ENCODE data around the gene CYP3A7. TPM values are rescaled to one million over a fixed set of nuclear protein-coding genes. Genes with fewer than 3 reads are reported as not detected.

The CYP3A7 gene
- total RNA-seq (not detected), polyA plus RNA-seq (not detected)
- long read RNA-seq, donor 1 = 0 reads
- long read RNA-seq, donor 2 = 0 reads
- long read RNA-seq, donor 3 = 0 reads

DNA sequence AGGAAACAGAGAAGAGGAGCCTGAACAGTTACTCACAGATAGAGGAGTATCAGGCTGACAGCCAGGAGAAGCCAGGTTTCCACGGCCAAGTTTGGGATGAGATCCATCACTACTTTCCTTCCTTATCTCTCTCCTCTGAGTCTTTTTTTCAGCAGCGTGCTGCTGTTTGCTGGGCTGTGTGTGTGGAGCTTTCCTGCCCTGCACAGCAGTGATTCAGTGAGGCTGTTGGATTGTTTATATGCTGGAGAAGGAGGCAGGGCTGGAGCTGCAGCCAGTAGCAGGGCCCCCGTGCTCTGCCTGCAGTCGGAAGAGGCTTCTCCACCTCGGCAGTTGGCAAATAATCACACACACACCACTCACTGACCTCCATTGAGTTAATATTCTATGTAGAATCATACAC lies at the start of gene CYP3A7:
Gene CYP3A7 (minus strand): TSS at position 210 of the 400 bp plus-strand sequence. CDS start 103 bp downstream, at position 107.
- DNase-seq = no peak
- TF ChIP-seq, protein P1, sequence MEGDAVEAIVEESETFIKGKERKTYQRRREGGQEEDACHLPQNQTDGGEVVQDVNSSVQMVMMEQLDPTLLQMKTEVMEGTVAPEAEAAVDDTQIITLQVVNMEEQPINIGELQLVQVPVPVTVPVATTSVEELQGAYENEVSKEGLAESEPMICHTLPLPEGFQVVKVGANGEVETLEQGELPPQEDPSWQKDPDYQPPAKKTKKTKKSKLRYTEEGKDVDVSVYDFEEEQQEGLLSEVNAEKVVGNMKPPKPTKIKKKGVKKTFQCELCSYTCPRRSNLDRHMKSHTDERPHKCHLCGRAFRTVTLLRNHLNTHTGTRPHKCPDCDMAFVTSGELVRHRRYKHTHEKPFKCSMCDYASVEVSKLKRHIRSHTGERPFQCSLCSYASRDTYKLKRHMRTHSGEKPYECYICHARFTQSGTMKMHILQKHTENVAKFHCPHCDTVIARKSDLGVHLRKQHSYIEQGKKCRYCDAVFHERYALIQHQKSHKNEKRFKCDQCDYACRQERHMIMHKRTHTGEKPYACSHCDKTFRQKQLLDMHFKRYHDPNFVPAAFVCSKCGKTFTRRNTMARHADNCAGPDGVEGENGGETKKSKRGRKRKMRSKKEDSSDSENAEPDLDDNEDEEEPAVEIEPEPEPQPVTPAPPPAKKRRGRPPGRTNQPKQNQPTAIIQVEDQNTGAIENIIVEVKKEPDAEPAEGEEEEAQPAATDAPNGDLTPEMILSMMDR (IDR thresholded peaks at IDR 0.05) = no peak
- TF ChIP-seq POLR2A (IDR thresholded peaks at IDR 0.05) = no peak
- Histone ChIP-seq H3K9me3 (no peaks in the 10 kb centered on the region), H3K27me3 (no peaks in the 10 kb centered on the region), H3K4me1 (no peaks in the 10 kb centered on the region), H3K4me3 (no peak within 1 kb of the TSS), H3K27ac (no peak within 1 kb of the TSS), H3K36me3 (peaks cover 0 to 9% (median 0%) of the 10 kb centered on the region in 9 donors)
- intact Hi-C loops (cut with DNase I) = no loop called here
- no peak for ATAC-seq
- 60 to 70% (median 67%) methylated on average over 5 of the region's 5 CpGs for WGBS, 4 donors

DNA sequence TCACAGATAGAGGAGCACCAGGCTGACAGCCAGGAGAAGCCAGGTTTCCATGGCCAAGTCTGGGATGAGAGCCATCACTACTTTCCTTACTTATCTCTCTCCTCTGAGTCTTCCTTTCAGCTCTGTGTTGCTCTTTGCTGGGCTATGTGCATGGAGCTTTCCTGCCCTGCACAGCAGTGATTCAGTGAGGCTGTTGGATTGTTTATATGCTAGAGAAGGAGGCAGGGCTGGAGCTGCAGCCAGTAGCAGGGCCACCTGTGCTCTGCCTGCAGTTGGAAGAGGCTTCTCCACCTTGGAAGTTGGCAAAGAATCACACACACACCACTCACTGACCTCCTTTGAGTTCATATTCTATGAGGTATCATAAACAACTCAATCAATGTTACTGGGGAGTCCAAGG lies 49.0 kb upstream of the CYP3A7 start, which contains the start of gene CYP3A4:
Gene CYP3A4 (minus strand): TSS at position 178 of the 400 bp plus-strand sequence. CDS start 103 bp downstream, at position 75.
- H3K27me3 ChIP-seq = no peaks in the 10 kb centered on the region
- no peak within 1 kb of the TSS for H3K27ac ChIP-seq
- H3K36me3 ChIP-seq = no peaks in the 10 kb centered on the region
- TF ChIP-seq, protein P1 (IDR thresholded peaks at IDR 0.05) = no peak
- TF ChIP-seq POLR2A (IDR thresholded peaks at IDR 0.05) = no peak
- DNase-seq (no peak), ATAC-seq (no peak)
- H3K4me3 ChIP-seq = no peak within 1 kb of the TSS
- intact Hi-C loops (cut with DNase I) = no loop called here
- H3K4me1 ChIP-seq = no peaks in the 10 kb centered on the region
- H3K9me3 ChIP-seq = no peaks in the 10 kb centered on the region

DNA sequence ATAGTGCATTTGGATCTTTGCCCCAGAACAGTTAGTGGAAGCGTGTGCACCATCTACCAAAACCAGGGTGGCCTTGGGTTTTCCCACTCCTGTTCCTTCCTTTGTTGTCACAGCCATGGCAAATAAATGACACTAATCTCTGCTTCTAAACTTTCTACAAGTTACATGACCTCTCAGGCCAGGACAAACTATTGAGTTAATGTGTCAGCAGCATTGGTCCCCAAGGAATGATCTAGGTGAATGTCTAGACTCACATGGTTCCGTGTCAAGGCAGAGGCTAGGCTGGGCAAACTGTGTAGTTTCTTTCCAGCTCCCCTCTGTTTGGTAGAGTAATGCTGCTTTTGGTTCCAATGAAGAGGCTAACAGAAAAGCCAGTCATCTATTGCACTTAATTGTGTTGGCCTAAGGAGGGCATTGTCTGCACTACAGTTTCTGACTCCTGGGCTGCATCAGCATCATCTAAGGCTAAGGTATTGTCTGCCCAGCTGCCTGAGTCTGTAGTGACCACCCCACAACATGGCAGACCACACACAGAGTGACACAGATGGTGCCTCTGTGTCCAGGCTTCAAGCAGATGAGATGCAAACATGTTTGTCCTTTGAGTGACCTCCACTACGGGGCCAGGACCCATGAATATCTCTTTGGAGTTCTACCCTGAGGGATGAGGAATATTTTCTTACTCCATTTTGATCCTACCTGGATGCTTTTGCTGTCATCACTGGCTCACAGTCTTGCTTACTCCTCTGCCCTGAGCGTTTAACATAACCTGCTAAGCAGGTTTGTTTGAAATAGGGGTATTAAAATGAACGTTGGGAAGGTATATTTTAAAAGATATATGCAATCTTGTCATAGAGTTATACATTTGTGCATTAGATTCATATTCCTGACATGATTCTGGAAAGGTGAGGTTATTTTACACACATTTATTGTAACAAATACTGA lies 47.3 kb upstream of the CYP3A7 start:
- intact Hi-C loops (cut with DNase I) = no loop called here
- H3K9me3 ChIP-seq = no peaks in the 10 kb centered on the region
- no peak for TF ChIP-seq POLR2A (IDR thresholded peaks at IDR 0.05)
- H3K4me1 ChIP-seq = no peaks in the 10 kb centered on the region
- H3K36me3 ChIP-seq = no peaks in the 10 kb centered on the region
- 64 to 72% (median 65%) methylated on average over 5 of the region's 5 CpGs for WGBS, 4 donors
- H3K4me3 ChIP-seq = no peak overlapping the region
- H3K27ac ChIP-seq = no peak overlapping the region
- DNase-seq (no peak), ATAC-seq (no peak)
- no peaks in the 10 kb centered on the region for H3K27me3 ChIP-seq

DNA sequence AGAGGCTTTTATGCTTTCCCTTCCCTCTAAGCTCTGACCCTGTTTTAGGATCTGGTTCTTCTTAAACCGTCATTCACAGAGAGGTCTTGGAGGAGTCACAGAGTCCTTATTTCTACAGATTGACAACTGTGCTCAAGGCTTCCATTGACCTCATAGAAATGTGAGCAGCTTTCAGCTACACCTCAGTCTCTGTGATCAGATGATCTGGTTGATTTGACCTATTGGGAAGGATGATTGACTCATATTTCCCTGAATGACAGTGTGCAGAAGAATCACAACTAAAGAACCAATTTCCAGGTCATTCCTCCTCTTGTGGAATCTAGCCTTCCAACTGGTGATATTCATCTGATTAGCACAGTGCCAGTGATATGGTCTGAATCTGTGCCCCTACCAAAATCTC lies 45.6 kb upstream of the CYP3A7 start:
- no peaks in the 10 kb centered on the region for H3K27me3 ChIP-seq
- no peaks in the 10 kb centered on the region for H3K36me3 ChIP-seq
- DNase-seq (no peak), ATAC-seq (no peak)
- no peaks in the 10 kb centered on the region for H3K4me1 ChIP-seq
- H3K4me3 ChIP-seq = no peak overlapping the region
- H3K27ac ChIP-seq = no peak overlapping the region
- no peaks in the 10 kb centered on the region for H3K9me3 ChIP-seq
- TF ChIP-seq, protein P1 (IDR thresholded peaks at IDR 0.05) = no peak
- TF ChIP-seq POLR2A (IDR thresholded peaks at IDR 0.05) = no peak
- WGBS, 4 donors = 75 to 88% (median 81%) methylated on average over 1 of the region's 1 CpG
- intact Hi-C loops (cut with DNase I) = no loop called here
